ENCODE measurements around the gene HMGXB3.

Gene HMGXB3

GRCh38 chr5:150000256-150000989 is at the start of gene HMGXB3, which contains the start of gene TIGD6:
TSS of gene HMGXB3 (plus strand) at chr5:150000739. CDS start at chr5:150004853, 4,114 bp downstream.
TSS of gene TIGD6 (minus strand) at chr5:150000654. CDS start at chr5:149996348, 4,306 bp downstream.
- DNase-seq (ENCODE audit: low spot score) = peak; percentile 90

GRCh38 chr5:149951138-149951749 is 49.3 kb upstream of the HMGXB3 start:
- no peak for DNase-seq (ENCODE audit: low spot score)

GRCh38 chr5:149953436-149954121 is 47.0 kb upstream of the HMGXB3 start:
- DNase-seq (ENCODE audit: low spot score) = no peak

GRCh38 chr5:149954798-149955197 is 45.7 kb upstream of the HMGXB3 start:
- DNase-seq (ENCODE audit: low spot score) = no peak

- DNase-seq (ENCODE audit: low spot score) = no peak
These were observed 43.9 kb upstream of the HMGXB3 start for GRCh38 chr5:149956685-149957084.

GRCh38 chr5:149957855-149958254 is 42.7 kb upstream of the HMGXB3 start:
- no peak for DNase-seq (ENCODE audit: low spot score)

GRCh38 chr5:149959406-149960236 is 40.9 kb upstream of the HMGXB3 start:
- DNase-seq (ENCODE audit: low spot score) = peak; percentile 35

GRCh38 chr5:149960272-149961185 is 40.0 kb upstream of the HMGXB3 start, which contains the start of gene SLC26A2:
TSS of gene SLC26A2 (plus strand) at chr5:149960758. CDS start at chr5:149977653, 16,895 bp downstream.
- peak; percentile 97 for DNase-seq (ENCODE audit: low spot score)

GRCh38 chr5:149961186-149961685 is 39.3 kb upstream of the HMGXB3 start:
- peak; percentile 6 for DNase-seq (ENCODE audit: low spot score)

GRCh38 chr5:149961957-149962409 is 38.6 kb upstream of the HMGXB3 start:
- DNase-seq (ENCODE audit: low spot score) = peak; percentile 54

- no peak for DNase-seq (ENCODE audit: low spot score)
These were observed 37.8 kb upstream of the HMGXB3 start for GRCh38 chr5:149962601-149963300.

GRCh38 chr5:149963729-149964128 is 36.8 kb upstream of the HMGXB3 start:
- no peak for DNase-seq (ENCODE audit: low spot score)

- no peak for DNase-seq (ENCODE audit: low spot score)
These were observed 33.6 kb upstream of the HMGXB3 start for GRCh38 chr5:149966946-149967345.

- DNase-seq (ENCODE audit: low spot score) = no peak
These were observed 31.2 kb upstream of the HMGXB3 start for GRCh38 chr5:149969181-149969930.

- DNase-seq (ENCODE audit: low spot score) = no peak
These were observed 25.1 kb upstream of the HMGXB3 start for GRCh38 chr5:149975409-149975808.

GRCh38 chr5:149979896-149980295 is 20.6 kb upstream of the HMGXB3 start:
- no peak for DNase-seq (ENCODE audit: low spot score)

GRCh38 chr5:149981206-149981605 is 19.3 kb upstream of the HMGXB3 start:
- no peak for DNase-seq (ENCODE audit: low spot score)

GRCh38 chr5:149982505-149982904 is 18.0 kb upstream of the HMGXB3 start:
- DNase-seq (ENCODE audit: low spot score) = no peak

GRCh38 chr5:149988126-149988525 is 12.4 kb upstream of the HMGXB3 start:
- no peak for DNase-seq (ENCODE audit: low spot score)
